Lower leg skin (tissue), 3 donors: ENCODE data around the gene IQGAP3.

Experiments
- CTCF ChIP-seq, 3 donors: fragments of 450-650 bp; IDR thresholded peaks; one replicate each; pipeline ENCODE4 v1.5.1; 2016; ENCODE audit warnings: antibody characterized with exemption in 3 of 3, mild to moderate bottlenecking in 3 of 3, moderate library complexity in 2 of 3
- POLR2A ChIP-seq, 2 donors: fragments of 450-650 bp; IDR thresholded peaks; one replicate each; pipeline ENCODE4 v1.6.1; 2016 to 2017; ENCODE audit warnings: antibody characterized with exemption in 2 of 2, mild to moderate bottlenecking in 1 of 2, moderate library complexity in 1 of 2

- TF ChIP-seq POLR2A (IDR thresholded peaks at IDR 0.05) (no peak), CTCF (IDR thresholded peaks at IDR 0.05) (no peak)
These were observed 63.5 kb downstream of the IQGAP3 start for GRCh38 chr1:156508955-156509234.
